Activated T-cell treated with anti-CD3 and anti-CD28 coated beads, Interleukin-2, amount 50 U/mL, for 72 hours (primary cell): ENCODE results near the gene JARID2. TPM values are rescaled to one million over a fixed set of nuclear protein-coding genes. Genes with fewer than 3 reads are reported as not detected.

Experiments
- ATAC-seq, 2 donors: fragments of 150-1000 bp; cut with Tn5 transposase; replicated peaks in 1 of 2; 2 replicates each; pipeline ENCODE4 v1.10.0; 2021; ENCODE audit warnings: moderate library complexity in 2 of 2, mild to moderate bottlenecking in 1 of 2
- DNase-seq, 2 donors: peaks; one replicate each; pipeline ENCODE4 v3.0.0; 2021 to 2022; ENCODE audit warnings: mixed read lengths in 1 of 2
- H3K27ac Mint-ChIP-seq: one replicate; pipeline ENCODE4 v1.8.0; 2022; ENCODE audit warnings: mild to moderate bottlenecking, moderate library complexity, mixed read lengths
- H3K27me3 Mint-ChIP-seq: one replicate; pipeline ENCODE4 v1.8.0; 2022; ENCODE audit warnings: low read depth, mixed read lengths
- H3K36me3 Mint-ChIP-seq, 2 donors: one replicate each; pipeline ENCODE4 v1.8.0; 2022; ENCODE audit warnings: mixed read lengths in 2 of 2, mild to moderate bottlenecking in 1 of 2; ENCODE audit not compliant: insufficient read depth in 2 of 2
- H3K4me1 Mint-ChIP-seq: one replicate; pipeline ENCODE4 v1.8.0; 2022; ENCODE audit warnings: low read depth, mixed read lengths
- H3K4me3 Mint-ChIP-seq, 2 donors: one replicate each; pipeline ENCODE4 v1.8.0; 2022; ENCODE audit warnings: mild to moderate bottlenecking in 2 of 2, mixed read lengths in 2 of 2, moderate library complexity in 2 of 2
- H3K9me3 Mint-ChIP-seq, 2 donors: one replicate each; pipeline ENCODE4 v1.8.0; 2022; ENCODE audit warnings: mixed read lengths in 2 of 2
- total RNA-seq, 2 donors: library from RNA; stranded (reverse); gene quantifications; one replicate each; pipeline ENCODE4 v1.2.3, GENCODE V29; 2022

Gene JARID2
- total RNA-seq, 2 donors from 2014 or later: 37.9 to 53.0 TPM

DNA sequence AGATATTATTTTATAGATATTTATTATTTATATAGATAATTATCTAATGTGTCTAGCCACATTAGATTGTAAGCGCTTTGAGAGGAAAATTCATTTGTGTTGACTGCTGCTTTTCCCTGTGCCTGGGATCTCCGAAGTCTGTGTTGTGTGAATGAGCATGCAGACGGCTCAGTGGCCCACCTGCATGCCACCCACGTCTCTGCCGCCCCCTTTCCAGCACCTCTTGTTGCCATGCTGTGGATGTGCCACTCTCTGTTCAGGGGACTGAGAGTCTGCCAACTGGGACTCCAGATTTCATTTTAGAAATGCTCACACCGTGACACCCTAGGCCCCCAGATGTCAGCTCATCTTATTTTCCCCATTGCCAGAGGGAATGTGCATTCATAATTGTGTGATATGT, 139.7 kb downstream of the JARID2 start:
- DNase-seq: no peak
- Mint-ChIP-seq H3K4me3 (no peak overlapping the region), H3K9me3 (no peaks in the 10 kb centered on the region), H3K27me3 (no peaks in the 10 kb centered on the region), H3K27ac (no peak overlapping the region), H3K4me1 (peaks cover 84% of the 10 kb centered on the region), H3K36me3 (peaks cover 0 to 3% of the 10 kb centered on the region in 2 donors)
- no peak for ATAC-seq

- ATAC-seq (peak in 1 of 2 donors; percentile 2), DNase-seq (no peak)
- Mint-ChIP-seq H3K27me3 (no peaks in the 10 kb centered on the region), H3K4me1 (peaks cover 89% of the 10 kb centered on the region), H3K36me3 (peaks cover 0 to 3% of the 10 kb centered on the region in 2 donors), H3K4me3 (peak overlapping the region; percentile 49 to 62), H3K27ac (peak overlapping the region; percentile 59), H3K9me3 (no peaks in the 10 kb centered on the region)
These were observed 140.4 kb downstream of the JARID2 start for GRCh38 chr6:15386110-15386755.

DNA sequence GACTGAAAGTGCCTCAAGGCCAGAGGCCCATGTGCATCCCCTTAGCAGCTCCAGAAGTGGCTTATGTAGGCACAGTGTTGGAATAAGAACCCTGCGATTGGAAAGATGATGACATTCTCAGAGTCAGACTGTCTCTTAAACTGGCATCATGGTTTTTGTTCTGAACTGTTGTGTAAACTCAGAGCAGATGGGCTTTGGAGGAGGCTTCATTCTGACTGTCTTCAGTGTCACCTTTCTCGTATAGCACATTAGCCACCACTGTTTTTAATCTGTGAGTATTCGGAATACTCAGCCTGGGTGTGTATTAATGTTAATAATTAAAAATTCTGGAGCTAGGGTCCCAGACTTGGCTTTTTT, 140.9 kb downstream of the JARID2 start:
- H3K9me3 Mint-ChIP-seq: no peaks in the 10 kb centered on the region
- H3K36me3 Mint-ChIP-seq: peaks cover 2 to 4% of the 10 kb centered on the region in 2 donors
- peak; percentile 42 to 60 for ATAC-seq
- peaks cover 89% of the 10 kb centered on the region for H3K4me1 Mint-ChIP-seq
- DNase-seq: no peak
- peak overlapping the region; percentile 49 to 62 for H3K4me3 Mint-ChIP-seq
- H3K27me3 Mint-ChIP-seq: no peaks in the 10 kb centered on the region
- peak overlapping the region; percentile 59 for H3K27ac Mint-ChIP-seq

DNA sequence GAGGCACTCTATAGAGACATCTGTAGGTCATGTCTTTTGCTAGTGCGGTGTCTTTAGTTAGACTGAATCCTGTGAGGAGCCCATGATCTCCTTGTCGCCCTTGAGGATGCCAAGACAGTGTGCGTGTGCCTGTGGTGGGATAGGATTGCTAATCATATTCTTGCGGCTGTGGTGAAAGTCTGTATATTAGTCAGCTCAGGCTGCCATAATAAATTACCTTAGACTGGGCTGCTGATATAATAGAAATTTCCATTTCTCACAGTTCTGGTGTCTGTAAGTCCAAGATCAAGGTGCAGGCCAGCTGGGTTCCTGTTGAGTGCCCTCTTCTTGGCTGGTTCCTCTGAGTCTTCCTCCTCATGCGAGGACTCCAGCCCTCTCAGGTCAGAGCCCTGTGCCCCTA, 141.2 kb downstream of the JARID2 start:
- no peaks in the 10 kb centered on the region for H3K27me3 Mint-ChIP-seq
- peak overlapping the region; percentile 0 to 37 for H3K4me3 Mint-ChIP-seq
- H3K27ac Mint-ChIP-seq: no peak overlapping the region
- peaks cover 3 to 4% of the 10 kb centered on the region in 2 donors for H3K36me3 Mint-ChIP-seq
- DNase-seq (peak; percentile 26 to 34), ATAC-seq (peak; percentile 74 to 83)
- peaks cover 89% of the 10 kb centered on the region for H3K4me1 Mint-ChIP-seq
- no peaks in the 10 kb centered on the region for H3K9me3 Mint-ChIP-seq

DNA sequence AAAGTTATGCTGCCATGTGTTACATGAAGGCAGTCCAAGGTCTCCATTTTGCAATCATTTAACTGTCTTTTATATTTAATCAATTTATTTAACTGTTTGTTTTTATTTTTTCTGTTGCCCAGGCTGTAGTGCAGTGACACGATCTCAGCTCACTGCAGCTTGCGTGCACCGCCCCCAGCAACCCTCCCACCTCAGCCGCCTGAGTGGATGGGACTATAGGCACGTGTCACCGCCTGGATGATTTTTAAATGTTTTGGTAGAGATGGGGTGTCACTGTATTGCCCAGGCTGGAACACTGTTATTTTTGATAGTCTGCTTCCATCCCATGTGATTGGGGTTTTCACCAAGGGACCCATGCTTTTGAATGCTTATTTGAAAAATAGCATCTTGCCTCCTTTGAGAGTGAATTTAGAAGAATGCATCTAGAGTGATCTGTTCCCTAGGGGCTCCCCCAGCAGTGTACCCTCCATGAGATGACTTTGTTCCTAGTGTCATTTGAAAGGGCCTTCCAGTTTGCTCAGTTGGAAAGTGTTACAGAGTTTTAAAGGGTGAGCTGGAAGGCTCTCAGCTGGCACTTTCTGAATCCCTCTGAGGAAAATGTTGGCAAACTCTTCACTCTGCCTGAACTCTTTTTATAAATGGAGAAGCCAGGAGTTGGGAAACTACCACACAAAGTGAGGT, 143.4 kb downstream of the JARID2 start:
- DNase-seq (no peak), ATAC-seq (no peak)
- H3K4me1 Mint-ChIP-seq: peaks cover 98% of the 10 kb centered on the region
- H3K27ac Mint-ChIP-seq: peak overlapping the region; percentile 18
- H3K9me3 Mint-ChIP-seq: no peaks in the 10 kb centered on the region
- no peaks in the 10 kb centered on the region for H3K27me3 Mint-ChIP-seq
- no peak overlapping the region for H3K4me3 Mint-ChIP-seq
- peaks cover 4 to 13% of the 10 kb centered on the region in 2 donors for H3K36me3 Mint-ChIP-seq

GRCh38 chr6:15389765-15390723, 144.2 kb downstream of the JARID2 start:
- Mint-ChIP-seq H3K27me3 (no peaks in the 10 kb centered on the region), H3K36me3 (peaks cover 4 to 17% of the 10 kb centered on the region in 2 donors)
- no peak for ATAC-seq

GRCh38 chr6:15391500-15391899, 145.6 kb downstream of the JARID2 start:
- Mint-ChIP-seq H3K9me3 (no peaks in the 10 kb centered on the region), H3K4me1 (peaks cover 91% of the 10 kb centered on the region), H3K27ac (peak overlapping the region; percentile 10), H3K27me3 (no peaks in the 10 kb centered on the region), H3K4me3 (no peak overlapping the region), H3K36me3 (peaks cover 4 to 17% of the 10 kb centered on the region in 2 donors)
- ATAC-seq (no peak), DNase-seq (no peak)

More at GRCh38 chr6:15389765-15390723, 144.2 kb downstream of the JARID2 start:
- Mint-ChIP-seq H3K27ac (no peak overlapping the region), H3K9me3 (no peaks in the 10 kb centered on the region), H3K4me3 (no peak overlapping the region), H3K4me1 (peaks cover 98% of the 10 kb centered on the region)
- no peak for DNase-seq

DNA sequence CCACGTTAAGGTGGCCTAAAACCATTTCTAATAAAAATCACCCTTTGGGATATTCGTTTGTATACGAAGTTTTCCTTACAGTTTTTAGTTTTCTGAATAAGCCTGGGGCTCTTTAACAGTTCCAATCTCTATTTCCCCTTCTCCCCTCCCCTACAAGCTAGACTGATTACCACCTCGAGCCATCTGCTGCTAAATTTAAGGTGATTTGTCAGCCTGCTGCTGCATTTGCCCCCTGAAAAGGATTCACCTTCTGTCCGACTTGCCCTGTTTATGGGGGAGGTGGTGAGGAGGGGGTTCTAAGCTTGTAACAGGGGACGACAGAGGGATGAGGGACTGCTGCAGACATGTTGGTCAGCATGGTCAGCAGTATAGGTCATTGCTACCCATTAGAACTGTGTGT, 146.3 kb downstream of the JARID2 start:
- ATAC-seq: no peak
- Mint-ChIP-seq H3K27me3 (no peaks in the 10 kb centered on the region), H3K36me3 (peaks cover 4 to 17% of the 10 kb centered on the region in 2 donors), H3K4me1 (peaks cover 86% of the 10 kb centered on the region), H3K27ac (no peak overlapping the region), H3K4me3 (no peak overlapping the region), H3K9me3 (no peaks in the 10 kb centered on the region)
- no peak for DNase-seq

GRCh38 chr6:15393605-15394004, 147.7 kb downstream of the JARID2 start:
- peaks cover 83% of the 10 kb centered on the region for H3K4me1 Mint-ChIP-seq
- no peak for ATAC-seq
- H3K9me3 Mint-ChIP-seq: no peaks in the 10 kb centered on the region
- no peaks in the 10 kb centered on the region for H3K27me3 Mint-ChIP-seq
- H3K36me3 Mint-ChIP-seq: peaks cover 4 to 17% of the 10 kb centered on the region in 2 donors
- DNase-seq: no peak
- no peak overlapping the region for H3K27ac Mint-ChIP-seq
- no peak overlapping the region for H3K4me3 Mint-ChIP-seq

DNA sequence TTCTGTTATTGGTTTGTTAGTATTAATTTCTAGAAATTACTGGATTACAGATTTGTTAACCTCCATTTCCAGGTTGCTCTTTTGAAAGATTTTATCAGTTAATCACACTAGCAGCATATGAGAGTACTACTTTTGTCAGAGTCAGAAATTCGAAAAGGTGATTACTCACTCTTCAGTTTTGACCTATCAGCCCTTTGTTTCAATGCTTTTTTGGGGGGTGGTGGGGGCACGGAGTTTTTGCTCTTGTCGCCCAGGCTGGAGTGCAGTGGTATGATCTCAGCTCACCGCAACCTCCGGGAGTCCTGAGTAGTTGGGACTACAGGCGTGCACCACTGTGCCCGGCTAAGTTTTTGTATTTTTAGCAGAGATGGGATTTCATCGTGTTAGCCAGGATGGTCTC, 149.2 kb downstream of the JARID2 start:
- Mint-ChIP-seq H3K4me1 (peaks cover 83% of the 10 kb centered on the region), H3K36me3 (peaks cover 4 to 17% of the 10 kb centered on the region in 2 donors), H3K9me3 (no peaks in the 10 kb centered on the region), H3K4me3 (peak overlapping the region in 1 of 2 donors; percentile 25), H3K27me3 (no peaks in the 10 kb centered on the region), H3K27ac (no peak overlapping the region)
- DNase-seq (no peak), ATAC-seq (peak; percentile 48 to 50)

GRCh38 chr6:15396808-15397207, 150.9 kb downstream of the JARID2 start:
- no peak overlapping the region for H3K27ac Mint-ChIP-seq
- H3K36me3 Mint-ChIP-seq: peaks cover 2 to 14% of the 10 kb centered on the region in 2 donors
- no peak overlapping the region for H3K4me3 Mint-ChIP-seq
- no peaks in the 10 kb centered on the region for H3K9me3 Mint-ChIP-seq
- ATAC-seq (no peak), DNase-seq (no peak)
- peaks cover 83% of the 10 kb centered on the region for H3K4me1 Mint-ChIP-seq
- no peaks in the 10 kb centered on the region for H3K27me3 Mint-ChIP-seq

DNA sequence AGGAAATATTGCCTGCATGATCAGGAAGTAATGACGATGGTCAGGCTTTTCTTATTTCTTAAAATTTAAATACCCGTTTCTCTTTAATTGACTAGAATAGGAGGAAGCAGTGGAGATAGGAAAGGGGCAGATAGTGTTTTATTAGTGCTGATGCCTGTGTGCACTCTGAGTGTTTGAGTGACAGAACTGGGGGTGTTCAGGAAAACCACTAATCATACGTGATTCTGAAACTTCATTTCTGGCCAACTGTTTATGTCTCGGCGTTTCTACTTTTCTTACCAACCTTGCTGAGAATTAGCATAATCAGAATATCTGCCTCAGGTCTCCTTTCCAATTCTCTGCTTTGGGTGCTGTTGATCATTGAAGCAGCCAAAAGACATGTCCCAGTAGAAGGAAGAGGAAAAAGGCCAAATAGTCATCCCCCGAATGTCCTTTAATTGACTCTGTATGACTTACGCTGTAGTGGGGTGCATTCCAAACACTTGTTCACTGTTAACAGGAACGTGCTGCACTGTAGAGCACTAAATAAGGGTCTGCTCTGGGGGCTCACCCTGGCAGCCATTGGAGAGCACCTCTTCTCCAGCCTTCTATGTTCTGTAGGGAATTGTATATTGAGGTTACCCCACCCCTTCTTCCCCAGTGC, 152.9 kb downstream of the JARID2 start:
- ATAC-seq (peak; percentile 32 to 49), DNase-seq (no peak)
- no peaks in the 10 kb centered on the region for H3K9me3 Mint-ChIP-seq
- peaks cover 0 to 8% of the 10 kb centered on the region in 2 donors for H3K36me3 Mint-ChIP-seq
- H3K4me3 Mint-ChIP-seq: peak overlapping the region; percentile 52 to 80
- H3K27ac Mint-ChIP-seq: peak overlapping the region; percentile 72
- no peaks in the 10 kb centered on the region for H3K27me3 Mint-ChIP-seq
- peaks cover 81% of the 10 kb centered on the region for H3K4me1 Mint-ChIP-seq
